ENCODE data around the gene AMOTL2.

Gene AMOTL2
- total RNA-seq, result 0.24 to 0.35 reads per million in 2 donors

GRCh38 chr3:134374105-134374790 lies at the start of gene AMOTL2:
Gene AMOTL2, minus strand, starts transcription at chr3:134374447. Its CDS starts 3,014 bp downstream, at chr3:134371433.
- DNase-seq, result no peak

- DNase-seq, result no peak
Measured at GRCh38 chr3:134423153-134423552, 48.9 kb upstream of the AMOTL2 start.

DNA sequence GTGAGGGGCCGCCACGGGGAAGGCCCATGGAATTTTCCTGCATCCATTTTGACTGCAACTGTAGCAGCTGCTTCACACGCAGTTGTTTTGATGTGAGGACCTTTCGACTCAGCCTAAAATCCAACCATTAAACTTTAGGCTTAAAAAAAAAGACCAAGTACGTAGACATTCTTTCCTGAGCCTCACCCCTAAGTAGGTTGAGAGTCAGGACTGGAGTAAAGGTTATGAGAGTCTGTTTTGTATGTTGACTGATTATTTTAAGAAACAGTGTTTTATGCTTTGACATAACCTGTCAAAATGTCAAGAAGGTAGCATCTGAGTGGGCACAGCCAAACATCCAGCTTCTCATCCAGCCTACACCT lies 45.7 kb upstream of the AMOTL2 start:
- no peak for DNase-seq

DNA sequence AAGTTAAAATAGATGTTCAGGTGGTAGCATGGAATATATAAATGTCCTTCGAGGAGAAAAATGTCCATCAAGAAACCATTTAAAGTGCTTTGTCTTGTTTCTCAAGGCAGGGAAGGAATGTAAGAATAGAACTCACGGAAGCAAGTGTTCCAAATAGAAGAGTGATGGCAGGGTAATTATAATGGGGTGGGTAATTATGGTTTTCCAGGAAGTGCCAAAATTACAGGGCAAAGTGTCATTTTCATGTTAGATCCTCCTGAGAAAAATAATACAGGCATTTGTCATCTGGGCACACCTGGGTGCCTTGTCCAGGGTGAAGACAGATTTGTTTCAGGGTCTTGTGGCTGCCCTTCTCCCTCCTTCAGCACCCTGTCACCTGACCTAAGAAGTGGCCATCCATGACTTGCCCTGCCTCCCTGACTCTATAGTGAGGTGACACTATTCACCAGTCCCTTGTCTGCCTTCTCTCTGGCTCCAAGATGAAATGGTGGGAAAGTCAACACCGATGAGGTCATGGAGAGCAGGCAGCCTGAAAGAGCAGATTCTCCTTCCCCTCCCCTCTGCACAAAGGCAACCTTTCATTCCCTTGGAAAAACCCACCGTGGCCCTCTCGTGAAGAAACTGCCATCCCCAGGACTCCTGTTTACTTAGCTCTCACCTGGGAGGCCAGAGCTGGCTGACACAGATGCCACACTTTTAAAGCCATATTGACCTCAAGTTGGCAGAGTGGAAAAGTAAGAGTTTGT lies 45.1 kb upstream of the AMOTL2 start:
- DNase-seq, result no peak

DNA sequence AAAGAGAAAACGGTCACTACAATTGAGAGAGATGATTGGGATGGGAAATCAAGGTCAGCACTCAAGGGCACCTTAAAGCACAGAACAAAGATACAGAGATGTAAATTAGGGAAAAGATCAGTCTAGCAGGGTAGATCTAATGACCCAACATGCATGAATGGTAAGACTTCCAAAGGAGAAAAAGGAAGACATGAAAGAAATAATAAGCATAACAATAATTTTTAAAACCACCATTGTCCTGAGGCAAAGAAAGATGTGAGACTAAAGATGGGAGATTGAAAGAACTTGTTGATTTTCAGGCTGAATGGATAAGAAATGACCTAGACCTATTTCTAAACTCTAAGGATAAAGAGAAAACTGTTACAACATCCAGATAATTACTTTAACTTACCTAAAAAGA lies 34.8 kb upstream of the AMOTL2 start:
- no peak for DNase-seq

DNA sequence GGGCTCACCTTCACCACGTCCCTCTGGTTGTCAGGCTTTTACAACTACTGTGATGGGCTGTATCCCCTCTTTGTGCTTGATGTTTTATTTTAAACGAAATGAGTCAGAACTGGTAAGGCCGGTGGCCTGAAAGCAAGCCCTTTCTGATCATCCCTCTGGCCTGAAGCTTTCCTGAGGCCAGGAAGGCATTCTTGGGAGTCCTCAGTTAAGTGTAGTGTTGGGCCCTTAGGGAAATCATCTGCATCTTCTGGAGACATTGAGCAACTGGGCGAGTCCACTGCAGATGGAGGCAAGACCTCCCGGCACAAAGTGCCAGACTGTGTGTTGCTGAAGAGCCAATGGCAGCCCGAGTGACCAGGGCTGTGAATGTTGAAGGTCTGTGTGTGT lies 33.0 kb upstream of the AMOTL2 start:
- DNase-seq, result no peak

DNA sequence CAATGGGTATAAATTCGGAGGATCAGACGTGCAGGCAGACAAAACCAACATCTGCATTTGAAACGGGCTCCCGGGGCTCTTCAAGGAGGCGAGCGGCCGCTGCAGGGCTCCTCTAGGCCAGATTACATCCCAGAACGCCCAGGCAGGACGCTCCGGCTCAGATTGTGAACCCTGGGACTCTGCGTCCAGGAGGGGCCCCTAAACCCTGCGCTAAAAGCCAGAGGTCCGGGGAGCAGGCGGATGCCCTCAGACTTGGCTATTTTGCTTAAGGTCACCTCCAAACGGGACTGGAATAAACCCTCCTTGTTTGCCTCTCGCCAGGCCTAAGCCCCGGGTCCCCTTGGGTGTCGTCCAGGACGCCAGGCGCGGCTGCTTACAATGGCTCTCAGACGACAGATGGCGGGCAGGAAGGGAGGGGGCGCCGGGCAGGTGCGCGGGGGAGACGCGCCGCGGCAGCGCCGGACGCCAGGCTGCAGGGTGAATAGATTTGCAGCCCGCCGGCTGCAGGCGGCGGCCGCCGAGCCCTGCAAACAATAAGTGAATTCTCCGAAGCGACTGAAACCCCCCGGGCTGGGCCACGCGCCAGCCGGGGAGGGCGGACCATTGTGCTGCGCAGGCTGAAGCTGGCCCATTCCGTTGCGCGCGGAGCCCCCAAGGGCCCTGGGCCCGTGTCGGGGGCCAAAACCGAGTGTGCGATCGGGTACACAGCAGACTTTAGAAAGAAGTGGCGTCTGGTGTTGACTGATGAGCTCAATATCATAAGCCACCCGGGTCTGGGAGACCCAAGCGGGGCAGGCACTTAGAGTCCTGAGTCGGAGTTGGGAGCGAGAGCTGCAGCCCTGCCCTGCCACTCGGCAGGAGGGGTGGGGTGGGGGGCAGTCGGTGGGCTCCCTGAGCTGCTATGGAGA lies 32.3 kb upstream of the AMOTL2 start:
- DNase-seq, result no peak

- no peak for DNase-seq
Measured at GRCh38 chr3:134404366-134404885, 30.2 kb upstream of the AMOTL2 start.

DNA sequence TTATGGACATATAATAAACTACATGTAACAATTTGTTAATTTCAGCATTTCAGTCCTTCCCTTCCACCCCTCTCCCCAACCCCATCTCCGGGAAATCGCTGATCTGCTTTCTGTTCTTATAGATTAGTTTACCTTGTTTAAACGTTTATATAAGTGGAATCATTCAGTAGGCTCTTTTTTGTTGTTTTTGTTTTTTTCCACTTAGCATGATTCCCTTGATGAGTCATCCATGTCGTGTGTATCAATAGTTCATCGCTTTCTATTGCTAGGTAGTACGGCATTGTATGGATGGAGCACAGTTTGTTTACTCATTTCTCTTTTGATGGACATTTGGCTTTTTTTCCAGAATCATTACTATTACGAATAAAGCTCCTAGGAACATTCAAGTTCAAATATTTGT lies 23.5 kb upstream of the AMOTL2 start:
- DNase-seq, result no peak

- no peak for DNase-seq
Measured at GRCh38 chr3:134395103-134395502, 20.9 kb upstream of the AMOTL2 start.

GRCh38 chr3:134394380-134394779 lies 20.1 kb upstream of the AMOTL2 start:
- no peak for DNase-seq

GRCh38 chr3:134393074-134393473 lies 18.8 kb upstream of the AMOTL2 start:
- no peak for DNase-seq

DNA sequence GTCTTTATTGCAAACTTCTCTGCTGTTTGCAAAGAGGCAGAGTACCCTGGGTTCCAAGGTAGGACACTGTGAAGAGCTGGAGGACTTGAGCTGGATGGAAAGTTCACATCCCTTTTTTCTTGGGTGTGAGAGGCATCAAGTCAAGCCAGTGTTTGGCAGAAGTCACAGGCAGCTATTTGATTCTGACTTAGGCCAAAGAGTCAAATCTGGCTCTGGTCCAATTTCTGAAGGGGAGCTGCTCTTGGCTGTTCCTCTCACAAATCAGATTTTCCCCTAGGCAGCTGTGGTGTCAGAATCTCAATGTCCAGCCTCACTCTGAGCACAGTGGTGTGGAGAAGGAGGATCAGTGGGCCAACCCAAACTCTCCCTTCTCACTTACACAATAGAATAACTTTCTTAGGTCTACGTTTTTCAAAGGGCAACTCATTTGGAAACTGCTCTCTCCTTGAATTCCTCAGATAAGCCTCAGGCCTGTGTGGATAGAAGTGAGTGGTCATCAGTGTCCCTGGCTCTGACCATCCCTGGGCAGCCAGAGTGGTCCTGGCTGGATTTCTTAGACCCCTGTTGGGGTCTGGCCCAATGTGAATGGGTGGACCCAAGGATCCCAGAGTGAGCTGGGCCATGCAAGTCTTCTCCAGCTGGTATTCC lies 18.2 kb upstream of the AMOTL2 start:
- DNase-seq, result no peak

DNA sequence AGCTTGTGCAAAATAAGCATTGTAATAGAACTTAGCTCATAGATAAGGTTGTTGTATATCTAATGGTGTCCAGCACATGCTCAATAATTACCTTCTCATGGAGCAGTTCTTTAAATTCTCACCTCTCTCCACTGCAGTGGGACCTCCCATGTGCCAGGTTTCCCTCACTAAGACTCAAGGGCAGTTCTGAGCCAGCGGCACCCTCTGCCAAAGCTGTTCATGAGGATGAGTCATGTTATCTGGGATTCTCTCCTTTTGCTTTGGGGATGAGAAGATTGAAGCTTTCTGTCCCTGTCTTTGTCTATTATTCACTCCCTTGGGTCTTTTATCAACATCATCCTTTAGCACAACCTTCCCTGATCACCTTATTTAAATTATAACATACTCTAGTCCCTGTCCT lies 15.6 kb upstream of the AMOTL2 start:
- DNase-seq, result no peak

- no peak for DNase-seq
Measured at GRCh38 chr3:134388788-134389485, 14.7 kb upstream of the AMOTL2 start.

DNA sequence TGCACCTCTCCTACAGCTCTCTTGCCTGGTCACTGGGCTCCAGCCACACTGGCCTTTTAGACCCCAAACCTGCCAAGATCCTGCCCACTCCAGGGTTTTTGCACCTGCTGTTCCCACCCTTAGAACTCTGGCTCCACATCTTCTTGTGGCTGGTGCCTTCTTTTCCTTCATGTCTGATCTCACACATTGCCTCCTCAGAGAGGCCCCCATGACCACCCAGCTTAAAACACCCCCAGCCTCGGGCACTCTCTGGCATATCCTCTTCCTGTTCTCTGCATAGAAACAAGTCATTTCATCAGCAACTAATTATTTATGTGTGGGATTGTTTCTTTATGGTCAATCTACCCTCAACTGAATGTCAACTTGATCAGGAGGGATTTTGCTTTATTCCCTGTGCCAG lies 14.0 kb upstream of the AMOTL2 start:
- no peak for DNase-seq

- DNase-seq, result no peak
Measured at GRCh38 chr3:134387293-134387692, 13.0 kb upstream of the AMOTL2 start.

- DNase-seq, result no peak
Measured at GRCh38 chr3:134384963-134385362, 10.7 kb upstream of the AMOTL2 start.

DNA sequence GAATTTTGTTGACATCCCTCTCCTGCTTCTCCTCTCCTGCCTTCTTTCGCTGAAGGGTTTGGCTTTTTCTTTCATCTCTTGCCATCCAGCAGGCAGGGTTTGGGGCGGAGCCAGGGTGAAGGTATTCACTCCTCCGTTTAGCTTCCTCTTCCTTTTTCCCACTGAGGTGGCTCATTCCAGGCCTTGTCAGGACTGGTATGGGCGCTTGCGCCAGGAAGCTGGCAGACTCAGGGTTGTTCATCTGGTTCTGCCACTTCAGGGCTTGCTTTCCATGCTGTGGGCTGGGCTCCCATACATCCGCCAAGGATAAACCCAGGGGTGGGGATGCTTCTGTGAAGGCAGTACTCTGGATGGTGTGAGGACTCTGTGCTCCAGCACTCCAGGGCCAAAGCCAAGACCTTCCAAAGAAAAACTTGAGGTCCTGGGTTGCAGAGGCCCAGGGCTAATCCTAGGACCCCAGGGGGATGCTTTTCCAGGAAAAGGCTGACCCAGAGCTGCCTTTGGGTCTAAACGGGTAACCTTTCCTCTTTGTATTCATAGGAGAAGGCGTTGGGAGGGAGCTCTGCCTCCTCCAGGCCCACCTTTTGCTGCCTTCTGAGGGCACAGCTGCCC lies 7.7 kb upstream of the AMOTL2 start:
- no peak for DNase-seq

DNA sequence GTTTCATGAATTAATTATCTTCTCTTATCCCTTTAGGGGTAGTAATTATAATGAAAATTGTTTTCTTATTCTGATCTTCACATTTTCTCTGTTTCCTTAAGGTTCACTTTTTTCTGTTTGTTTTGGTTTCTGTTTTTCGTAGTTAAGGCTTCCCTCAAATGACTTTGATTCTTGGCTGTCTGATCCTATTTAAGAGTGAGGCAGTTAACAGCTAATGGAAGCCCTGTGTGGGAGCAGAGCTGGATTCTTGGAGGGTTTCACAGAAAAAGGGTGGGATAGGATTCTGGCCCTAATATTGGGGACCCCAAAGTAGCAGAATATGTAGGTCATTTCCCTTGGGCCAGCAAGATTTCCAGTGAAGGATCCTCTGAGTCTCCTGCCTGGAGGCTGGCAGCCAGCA lies 6.8 kb upstream of the AMOTL2 start:
- no peak for DNase-seq

DNA sequence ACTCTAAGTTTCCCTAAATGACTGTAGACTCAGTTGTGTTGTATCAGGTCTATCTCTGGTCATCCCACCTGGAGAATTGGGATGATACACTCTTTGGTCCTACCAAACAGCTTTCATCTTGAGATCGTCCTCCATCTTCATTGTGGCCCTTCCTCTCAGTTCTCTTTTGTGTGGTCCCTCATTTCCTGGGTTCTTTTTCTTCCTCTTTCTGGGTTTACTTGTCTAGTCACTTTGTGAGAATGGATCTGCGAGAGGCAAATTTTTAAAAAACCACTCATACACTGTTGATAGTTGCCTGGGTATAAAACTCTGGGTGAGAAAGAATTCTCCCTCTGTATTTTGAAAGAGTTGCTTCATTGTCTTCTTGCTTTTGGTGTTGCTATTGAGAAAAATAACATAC lies 6.0 kb upstream of the AMOTL2 start:
- no peak for DNase-seq

DNA sequence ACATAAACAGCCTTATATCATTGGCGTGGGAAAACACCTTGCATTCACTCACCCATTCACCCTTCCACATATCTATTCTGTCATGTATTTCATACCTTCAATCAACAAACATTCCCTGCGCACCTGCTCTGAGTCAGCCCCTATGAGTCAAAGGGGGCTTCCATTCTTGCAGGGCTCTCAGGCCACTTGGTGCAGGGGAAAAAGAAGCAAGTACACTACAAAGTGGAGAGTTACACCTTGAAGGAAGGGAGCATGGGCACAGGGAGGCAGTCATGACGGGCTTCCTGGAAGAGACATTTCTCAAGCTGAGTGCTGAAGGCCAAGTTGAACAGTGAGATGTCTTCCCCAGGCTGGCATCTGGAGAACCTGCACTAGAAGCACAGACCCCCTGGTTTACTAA lies 4.6 kb upstream of the AMOTL2 start:
- no peak for DNase-seq
